ENCODE results near the gene RYR3.

GRCh38 chr15:33553157-33553556 lies 242.4 kb downstream of the RYR3 start:
- TF ChIP-seq CTCF (IDR thresholded peaks at IDR 0.05) (no peak), POLR2A (IDR thresholded peaks at IDR 0.05) (no peak)
